ENCODE measurements around the gene CNIH3. TPM values are rescaled to one million over a fixed set of nuclear protein-coding genes. Genes with fewer than 3 reads are reported as not detected.

CNIH3 gene
- total RNA-seq, 1 experiment from 2014 or later = 3.4 TPM

DNA sequence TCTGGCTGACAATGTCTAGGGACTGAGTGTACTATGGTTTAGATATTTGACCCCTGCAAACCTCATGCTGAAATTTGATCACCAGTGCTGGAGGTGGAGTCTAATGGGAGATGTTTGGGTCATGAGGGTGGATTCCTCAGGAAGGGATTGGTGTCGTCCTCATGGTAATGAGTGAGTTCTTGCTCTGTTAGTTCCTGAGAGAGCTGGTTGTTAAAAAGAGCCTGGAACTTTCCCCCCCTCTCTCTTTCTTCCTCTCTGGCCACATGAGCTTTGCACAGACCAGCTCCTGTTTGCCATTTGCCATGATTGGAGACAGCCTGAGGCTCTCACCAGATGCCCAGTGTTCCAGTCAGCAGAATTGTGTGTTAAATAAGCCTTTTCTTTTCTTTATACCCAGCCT, 36.6 kb upstream of the CNIH3 start:
- POLR2A ChIA-PET = interaction anchor here (1.3 kb wide), 1 partner anchor 16 kb away, joined by 3 read pairs; no protein-coding TSS in a partner anchor
- Mint-ChIP-seq H3K27me3 (ENCODE audit: insufficient read depth, unreplicated experiment) (no peaks in the 10 kb centered on the region), H3K4me1 (ENCODE audit: insufficient read depth, unreplicated experiment) (peaks cover 8% of the 10 kb centered on the region), H3K36me3 (ENCODE audit: insufficient read depth, unreplicated experiment) (no peaks in the 10 kb centered on the region), H3K4me3 (ENCODE audit: unreplicated experiment) (no peak overlapping the region), H3K27ac (ENCODE audit: low read depth, unreplicated experiment) (no peak overlapping the region), H3K9me3 (ENCODE audit: unreplicated experiment) (peaks cover 16% of the 10 kb centered on the region)
- CTCF ChIA-PET = interaction anchor here (1.1 kb wide), 1 partner anchor 65 kb away, joined by 3 read pairs; no protein-coding TSS in a partner anchor
- TF ChIP-seq, protein P1, sequence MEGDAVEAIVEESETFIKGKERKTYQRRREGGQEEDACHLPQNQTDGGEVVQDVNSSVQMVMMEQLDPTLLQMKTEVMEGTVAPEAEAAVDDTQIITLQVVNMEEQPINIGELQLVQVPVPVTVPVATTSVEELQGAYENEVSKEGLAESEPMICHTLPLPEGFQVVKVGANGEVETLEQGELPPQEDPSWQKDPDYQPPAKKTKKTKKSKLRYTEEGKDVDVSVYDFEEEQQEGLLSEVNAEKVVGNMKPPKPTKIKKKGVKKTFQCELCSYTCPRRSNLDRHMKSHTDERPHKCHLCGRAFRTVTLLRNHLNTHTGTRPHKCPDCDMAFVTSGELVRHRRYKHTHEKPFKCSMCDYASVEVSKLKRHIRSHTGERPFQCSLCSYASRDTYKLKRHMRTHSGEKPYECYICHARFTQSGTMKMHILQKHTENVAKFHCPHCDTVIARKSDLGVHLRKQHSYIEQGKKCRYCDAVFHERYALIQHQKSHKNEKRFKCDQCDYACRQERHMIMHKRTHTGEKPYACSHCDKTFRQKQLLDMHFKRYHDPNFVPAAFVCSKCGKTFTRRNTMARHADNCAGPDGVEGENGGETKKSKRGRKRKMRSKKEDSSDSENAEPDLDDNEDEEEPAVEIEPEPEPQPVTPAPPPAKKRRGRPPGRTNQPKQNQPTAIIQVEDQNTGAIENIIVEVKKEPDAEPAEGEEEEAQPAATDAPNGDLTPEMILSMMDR (IDR thresholded peaks at IDR 0.05; ENCODE audit: unreplicated experiment) = no peak
- DNase-seq (ENCODE audit: unreplicated experiment) = peak; percentile 63
- intact Hi-C loops (cut with micrococcal nuclease) = no loop called here
- BruUV-seq (replicated peaks) = no TSS peak

DNA sequence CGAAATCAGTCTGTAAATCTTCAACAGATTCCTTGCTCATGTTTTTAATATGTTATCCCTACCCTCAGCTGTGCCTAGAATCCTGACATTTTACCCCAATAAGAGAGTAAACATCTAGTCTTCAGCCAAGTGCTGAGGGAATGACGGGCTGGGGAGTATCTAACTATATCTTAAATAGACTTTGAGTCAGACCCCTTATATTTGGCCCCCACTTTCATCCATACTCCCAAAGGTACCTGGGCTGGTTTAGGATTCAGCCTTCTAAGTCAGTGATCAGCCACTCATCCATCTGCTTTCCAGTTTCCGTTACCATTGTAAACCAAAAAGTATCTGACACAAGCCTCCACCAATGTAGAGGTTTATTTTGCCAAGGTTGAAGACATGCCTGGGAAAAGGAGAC, 36.1 kb upstream of the CNIH3 start:
- intact Hi-C loops (cut with micrococcal nuclease) = no loop called here
- H3K4me1 Mint-ChIP-seq (ENCODE audit: insufficient read depth, unreplicated experiment) = peaks cover 8% of the 10 kb centered on the region
- H3K4me3 Mint-ChIP-seq (ENCODE audit: unreplicated experiment) = no peak overlapping the region
- H3K9me3 Mint-ChIP-seq (ENCODE audit: unreplicated experiment) = peaks cover 19% of the 10 kb centered on the region
- DNase-seq (ENCODE audit: unreplicated experiment) = no peak
- CTCF ChIA-PET = interaction anchor here (0.7 to 1.1 kb wide), 2 partner anchors 64 to 67 kb away, joined by 3 read pairs; no protein-coding TSS in a partner anchor
- H3K27ac Mint-ChIP-seq (ENCODE audit: low read depth, unreplicated experiment) = no peak overlapping the region
- BruUV-seq (replicated peaks) = no TSS peak
- no peaks in the 10 kb centered on the region for H3K36me3 Mint-ChIP-seq (ENCODE audit: insufficient read depth, unreplicated experiment)
- no peaks in the 10 kb centered on the region for H3K27me3 Mint-ChIP-seq (ENCODE audit: insufficient read depth, unreplicated experiment)
- TF ChIP-seq, protein P1 (IDR thresholded peaks at IDR 0.05; ENCODE audit: unreplicated experiment) = no peak
- POLR2A ChIA-PET = no interaction called here

DNA sequence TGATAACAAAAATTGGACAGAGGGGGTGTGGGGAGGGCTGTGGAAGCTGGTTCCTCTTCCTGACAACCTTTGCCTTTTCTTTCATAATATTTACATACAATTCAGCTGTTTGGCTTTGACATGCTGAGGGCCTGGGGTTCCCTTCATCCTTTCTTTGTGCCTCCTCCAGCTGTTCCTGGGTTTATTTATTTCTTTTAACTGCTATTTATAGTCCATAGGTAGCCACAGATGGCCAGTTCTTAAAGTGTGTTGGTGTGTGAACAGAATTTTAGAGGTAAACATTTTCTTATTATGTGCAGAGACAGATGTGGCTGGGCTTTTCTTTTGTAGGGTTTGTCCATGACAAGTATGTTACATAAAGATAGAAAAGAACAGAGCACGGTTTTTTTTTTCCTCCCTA, 34.1 kb upstream of the CNIH3 start:
- H3K36me3 Mint-ChIP-seq (ENCODE audit: insufficient read depth, unreplicated experiment) = no peaks in the 10 kb centered on the region
- CTCF ChIA-PET = interaction anchor here (1.1 to 2.7 kb wide), 3 partner anchors 62 to 341 kb away, joined by 4 to 7 read pairs (median 5); no protein-coding TSS in a partner anchor
- no TSS peak for BruUV-seq (replicated peaks)

DNA sequence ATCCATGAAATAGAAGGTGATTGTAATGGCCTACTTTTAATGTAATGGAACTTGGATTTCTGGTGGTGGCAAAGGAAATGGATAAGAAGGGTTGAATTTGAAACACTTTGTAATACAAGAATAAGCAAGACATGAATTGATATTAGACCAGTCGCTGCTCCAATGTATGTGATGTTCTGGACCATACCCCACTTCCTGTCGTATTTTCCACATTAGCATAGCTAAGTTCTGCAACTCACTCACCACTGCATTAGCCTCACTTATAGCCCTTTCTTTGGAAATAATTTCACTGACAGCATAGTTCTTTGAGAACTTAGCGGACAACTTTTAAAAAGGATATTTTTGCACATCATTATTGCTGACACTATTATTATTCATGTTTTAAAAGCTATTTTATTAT, 32.3 kb upstream of the CNIH3 start:
- no TSS peak for BruUV-seq (replicated peaks)
- H3K36me3 Mint-ChIP-seq (ENCODE audit: insufficient read depth, unreplicated experiment) = no peaks in the 10 kb centered on the region
- DNase-seq (ENCODE audit: unreplicated experiment) = no peak
- H3K4me3 Mint-ChIP-seq (ENCODE audit: unreplicated experiment) = no peak overlapping the region
- ChIA-PET POLR2A (no interaction called here), CTCF (interaction anchor here (0.5 to 2.7 kb wide), 5 partner anchors 9 to 339 kb away, joined by 3 to 7 read pairs (median 3); no protein-coding TSS in a partner anchor)
- H3K4me1 Mint-ChIP-seq (ENCODE audit: insufficient read depth, unreplicated experiment) = peaks cover 8% of the 10 kb centered on the region
- intact Hi-C loops (cut with micrococcal nuclease) = no loop called here
- H3K27me3 Mint-ChIP-seq (ENCODE audit: insufficient read depth, unreplicated experiment) = no peaks in the 10 kb centered on the region
- TF ChIP-seq, protein P1 (IDR thresholded peaks at IDR 0.05; ENCODE audit: unreplicated experiment) = no peak
- H3K9me3 Mint-ChIP-seq (ENCODE audit: unreplicated experiment) = peaks cover 11% of the 10 kb centered on the region
- H3K27ac Mint-ChIP-seq (ENCODE audit: low read depth, unreplicated experiment) = no peak overlapping the region

More for the DNA sequence above, 34.1 kb upstream of the CNIH3 start:
- Mint-ChIP-seq H3K4me3 (ENCODE audit: unreplicated experiment) (no peak overlapping the region), H3K27ac (ENCODE audit: low read depth, unreplicated experiment) (no peak overlapping the region), H3K27me3 (ENCODE audit: insufficient read depth, unreplicated experiment) (no peaks in the 10 kb centered on the region), H3K4me1 (ENCODE audit: insufficient read depth, unreplicated experiment) (peaks cover 8% of the 10 kb centered on the region), H3K9me3 (ENCODE audit: unreplicated experiment) (peaks cover 14% of the 10 kb centered on the region)
- POLR2A ChIA-PET = no interaction called here
- intact Hi-C loops (cut with micrococcal nuclease) = no loop called here
- TF ChIP-seq, protein P1 (IDR thresholded peaks at IDR 0.05; ENCODE audit: unreplicated experiment) = no peak
- DNase-seq (ENCODE audit: unreplicated experiment) = no peak

All from MCF 10A (cell line).